Amniotic stem cell (primary cell): ENCODE measurements around the gene RNASE8.
"Not testable (repeated sequence)": the region's sequence is repeated elsewhere in the genome, so short reads cannot be mapped to it uniquely, and the experiment has no call there.

ENCODE experiments used
- DNase-seq: peaks from one replicate; lab custom pipeline; 2025; lab: John Stamatoyannopoulos, UW

RNASE8 gene

DNA sequence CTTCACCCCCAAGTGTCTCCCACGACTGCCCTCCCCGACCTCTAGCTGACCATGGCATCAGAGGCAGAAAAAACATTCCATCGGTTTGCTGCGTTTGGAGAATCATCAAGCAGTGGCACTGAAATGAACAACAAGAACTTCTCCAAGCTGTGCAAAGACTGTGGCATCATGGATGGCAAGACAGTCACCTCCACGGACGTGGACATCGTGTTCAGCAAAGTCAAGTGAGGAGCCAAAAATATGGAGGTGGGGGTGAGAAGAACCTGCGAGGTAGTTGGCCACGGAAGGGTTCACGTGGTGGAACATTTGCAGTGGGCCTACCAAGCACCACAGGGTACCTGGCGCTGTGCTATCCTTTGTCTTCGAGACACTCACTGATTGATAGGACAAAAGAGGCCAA is 27.1 kb upstream of the RNASE8 start:
- no peak for DNase-seq

DNA sequence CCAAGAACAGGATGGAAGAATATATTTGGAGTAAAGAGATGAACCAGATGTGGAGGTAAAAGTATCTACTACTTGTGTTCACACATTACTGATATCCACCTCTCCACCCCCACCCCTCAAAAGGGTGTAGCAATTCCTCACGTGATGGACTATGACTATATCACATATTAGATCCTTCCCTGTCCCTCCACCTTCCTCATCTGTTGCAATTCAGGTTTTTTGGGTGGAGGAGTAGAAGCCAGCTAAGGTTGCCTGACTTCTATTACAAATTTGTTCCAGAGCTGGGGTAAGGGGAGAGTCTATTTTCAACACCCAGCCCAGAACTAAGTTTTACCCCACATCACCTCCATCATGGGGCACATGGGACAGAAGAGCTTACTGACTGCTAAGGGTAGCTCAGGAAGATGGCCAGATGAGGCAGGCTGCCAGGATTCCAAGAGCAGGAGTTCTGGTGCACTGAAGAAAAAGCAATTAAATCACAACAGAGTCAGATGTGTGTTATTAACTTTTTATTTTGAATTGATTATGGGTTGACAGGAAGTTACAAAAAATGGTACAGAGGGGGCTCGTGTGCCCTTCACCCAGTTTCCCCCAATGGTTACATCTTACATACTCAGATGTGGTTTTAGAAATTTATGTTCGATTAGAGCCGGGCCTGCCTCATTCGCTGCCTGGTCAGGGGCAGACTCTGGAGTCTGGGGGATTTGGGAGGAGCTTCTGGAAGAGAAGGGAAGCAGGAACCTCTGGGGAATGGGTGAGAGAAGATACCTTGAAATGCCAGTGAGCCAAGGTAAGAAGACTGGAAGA is 25.1 kb upstream of the RNASE8 start:
- no peak for DNase-seq

DNA sequence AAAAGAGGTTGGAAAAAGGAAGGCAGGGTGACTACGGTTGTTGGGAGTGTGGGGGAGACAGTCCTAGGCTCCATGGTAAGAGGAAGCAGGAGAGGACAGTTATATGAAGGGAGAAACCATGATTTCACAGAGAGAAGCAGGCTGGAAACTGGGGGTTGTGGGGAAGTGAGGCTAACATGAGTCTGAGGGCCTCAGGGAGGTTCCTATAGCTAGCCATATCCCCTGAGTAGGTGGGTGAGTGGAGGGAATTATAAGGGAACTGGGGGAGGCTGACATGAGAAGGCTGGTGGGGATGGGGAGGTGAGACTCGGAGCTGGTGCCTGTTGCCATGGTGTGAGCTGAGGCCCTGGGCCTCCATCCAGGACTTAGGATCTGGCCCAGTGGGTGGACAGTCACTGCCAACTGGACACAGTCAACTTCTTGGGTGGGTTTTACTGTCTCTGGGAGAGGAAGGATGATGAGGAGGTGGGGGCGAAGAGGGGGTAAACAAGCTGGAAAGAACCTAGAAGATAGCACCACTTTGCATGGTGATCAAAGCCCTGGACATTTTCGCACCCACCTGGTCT is 24.4 kb upstream of the RNASE8 start:
- no peak for DNase-seq

DNA sequence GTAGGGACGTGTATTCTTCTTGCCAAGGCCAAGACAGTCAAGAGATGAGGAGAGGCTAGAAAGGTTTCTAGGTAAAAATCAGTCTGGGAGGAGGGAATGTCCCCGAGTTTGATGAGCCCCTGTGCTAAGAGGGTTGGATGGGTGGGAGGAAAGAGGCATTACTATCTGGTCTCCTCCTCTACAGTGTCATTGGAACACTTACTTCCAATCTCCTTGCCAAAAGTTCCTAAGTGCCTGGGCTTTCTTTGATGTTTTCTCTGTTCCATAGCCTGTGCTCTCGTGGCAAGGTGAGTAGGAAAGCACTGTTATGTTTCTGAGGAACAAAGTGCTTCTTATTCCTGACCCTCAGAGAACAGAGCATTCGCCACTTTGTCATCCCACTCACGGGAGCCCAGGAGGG is 22.9 kb upstream of the RNASE8 start, which contains the start of gene RNASE13:
Gene RNASE13, minus strand, starts transcription at position 101 of the 400 bp plus-strand sequence. CDS start 519 bp downstream, outside the sequence.
- no peak for DNase-seq

DNA sequence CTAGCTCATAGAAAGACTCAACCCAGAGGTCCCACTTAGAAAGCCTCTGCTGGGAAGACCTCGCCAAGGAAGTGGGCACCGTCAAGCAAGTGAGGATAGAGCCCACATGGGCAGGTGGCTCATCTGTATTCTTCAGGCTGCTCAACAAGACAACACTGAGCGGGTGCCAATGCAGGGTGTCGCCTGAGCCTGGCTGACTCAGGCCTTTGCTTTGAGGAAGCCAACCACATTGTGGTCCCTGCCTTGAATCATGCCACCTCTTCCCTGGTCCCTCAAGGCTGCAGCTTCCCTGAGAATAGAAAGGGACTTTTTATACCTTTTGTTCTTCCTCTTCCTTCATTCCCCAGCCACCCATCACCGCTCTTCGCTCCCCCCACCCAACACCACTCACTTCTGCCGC is 20.9 kb upstream of the RNASE8 start:
- no peak for DNase-seq

DNA sequence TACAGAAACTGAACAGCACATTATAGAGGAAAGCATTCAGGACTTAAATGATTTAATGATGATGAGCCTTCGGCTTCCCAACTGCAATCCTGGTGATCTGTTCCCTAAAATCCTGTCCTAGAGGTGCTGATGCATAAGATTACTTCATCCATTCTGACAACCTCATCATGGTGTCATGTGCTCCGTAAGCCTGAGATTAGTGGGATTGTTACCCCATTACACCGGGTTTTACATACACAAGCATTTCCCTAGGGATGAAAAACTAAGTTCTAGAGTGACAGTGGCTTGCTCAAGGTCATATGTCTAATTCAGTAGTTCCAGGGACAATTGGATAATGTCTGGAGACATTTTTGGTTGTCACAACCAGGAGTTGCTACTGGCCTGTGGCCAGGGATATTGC is 20.5 kb upstream of the RNASE8 start:
- DNase-seq = no peak

DNA sequence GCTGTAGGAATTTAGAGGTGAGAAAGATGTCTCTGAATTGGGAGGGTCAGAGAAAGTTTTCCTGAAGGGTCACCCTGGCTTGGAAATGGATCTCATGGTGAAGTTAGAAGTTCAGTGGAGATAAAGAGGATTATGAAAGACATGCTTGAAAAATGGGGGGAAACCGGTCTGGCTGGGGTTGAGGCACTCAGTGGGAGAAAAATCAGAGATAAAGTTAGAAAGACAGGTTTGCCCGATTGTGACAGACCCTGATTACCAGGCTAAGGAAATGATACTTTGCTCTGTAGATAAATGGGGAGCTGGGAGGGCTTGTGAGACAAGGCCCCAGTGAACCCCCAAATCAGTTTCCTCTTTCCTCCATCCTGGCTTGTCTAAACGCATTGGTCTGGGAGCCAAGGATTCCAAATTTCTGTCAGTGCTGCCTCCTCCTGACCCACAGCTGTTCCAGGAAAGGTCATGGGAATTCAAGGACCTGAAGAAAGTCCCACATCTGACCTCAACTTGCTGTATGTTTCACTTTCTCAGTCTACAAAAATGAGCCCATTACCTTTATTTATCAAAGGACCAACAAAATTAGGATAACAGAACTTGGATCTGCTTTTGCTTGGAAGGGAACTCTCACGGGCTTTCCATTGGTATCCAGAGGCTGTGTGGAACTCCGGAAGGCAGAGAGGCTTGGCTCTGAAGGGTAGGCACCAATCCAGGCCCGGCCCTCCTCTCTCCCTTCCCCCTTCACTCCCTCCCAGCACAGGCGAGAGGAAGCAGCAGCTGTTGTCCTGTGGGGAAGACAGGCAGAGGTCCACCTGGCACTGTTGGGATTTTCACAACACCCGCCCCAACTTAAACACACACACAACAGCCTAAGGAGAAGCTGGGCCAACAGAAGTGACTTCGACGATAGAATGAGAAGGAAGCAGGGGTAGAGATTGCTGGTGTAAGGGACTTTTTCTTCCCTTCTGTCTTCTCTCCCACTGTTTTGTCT is 18.9 kb upstream of the RNASE8 start:
- DNase-seq = no peak

DNA sequence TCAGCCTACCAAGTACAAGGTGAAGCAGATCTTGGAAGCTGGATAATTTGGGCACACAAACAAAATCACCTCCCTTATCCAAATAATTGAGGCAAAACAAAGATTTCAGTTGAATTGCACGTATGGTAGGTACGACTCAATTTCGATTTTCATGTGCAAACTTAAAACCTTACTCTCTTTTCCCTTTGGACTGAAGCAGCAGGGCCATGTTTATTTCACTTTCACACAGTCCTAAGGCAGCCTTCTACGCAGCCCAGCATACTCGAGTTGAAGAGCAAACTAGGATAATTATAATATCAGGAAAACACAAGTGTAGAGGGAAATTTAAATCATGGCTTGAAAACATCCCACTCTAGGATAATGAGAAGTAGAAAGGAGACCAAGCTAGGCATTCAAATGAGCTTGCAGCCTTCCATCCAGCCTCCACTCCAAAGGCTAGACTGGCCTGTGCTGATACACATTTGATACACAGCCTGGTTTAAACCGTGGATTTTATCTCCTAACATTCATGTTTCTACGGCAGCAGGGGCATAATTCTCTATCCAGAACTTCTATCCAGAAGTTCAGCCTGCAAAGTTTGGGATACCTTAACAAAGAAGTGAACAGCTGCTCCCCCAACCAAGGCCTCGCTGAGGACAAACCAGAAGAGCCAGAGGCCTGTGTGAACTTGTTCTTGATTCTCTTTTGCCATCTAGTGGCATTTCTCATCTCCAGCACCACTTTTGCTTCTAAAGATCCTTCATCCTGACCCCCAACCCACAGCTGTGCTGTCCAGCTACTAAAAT is 17.8 kb upstream of the RNASE8 start:
- peak; percentile 40 for DNase-seq

DNA sequence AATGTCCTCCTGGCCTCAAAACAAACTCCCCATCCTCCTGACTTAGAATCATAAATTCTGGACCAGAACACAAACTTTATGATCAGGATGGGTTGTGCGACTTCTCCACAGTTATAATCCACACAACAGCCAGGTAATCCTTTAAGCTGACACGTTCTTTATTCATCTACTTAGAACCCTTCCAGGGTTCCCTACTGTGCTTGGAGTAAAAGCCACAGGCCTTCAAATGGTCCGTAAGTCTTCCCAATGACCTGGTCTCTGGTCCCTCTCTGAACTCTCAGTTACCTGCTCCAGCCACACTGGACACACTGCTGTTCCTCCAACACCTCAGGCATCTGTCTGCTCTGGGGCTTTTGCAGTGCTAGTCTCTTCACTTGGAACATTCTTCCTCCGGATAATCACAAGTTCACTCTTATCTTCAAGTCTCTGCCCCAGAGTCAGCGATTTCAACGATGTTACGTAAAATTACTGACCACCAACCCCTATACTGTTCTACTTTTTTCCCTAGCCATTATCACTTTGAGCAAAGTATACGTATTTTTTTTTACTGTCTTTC is 17.2 kb upstream of the RNASE8 start:
- DNase-seq = no peak

DNA sequence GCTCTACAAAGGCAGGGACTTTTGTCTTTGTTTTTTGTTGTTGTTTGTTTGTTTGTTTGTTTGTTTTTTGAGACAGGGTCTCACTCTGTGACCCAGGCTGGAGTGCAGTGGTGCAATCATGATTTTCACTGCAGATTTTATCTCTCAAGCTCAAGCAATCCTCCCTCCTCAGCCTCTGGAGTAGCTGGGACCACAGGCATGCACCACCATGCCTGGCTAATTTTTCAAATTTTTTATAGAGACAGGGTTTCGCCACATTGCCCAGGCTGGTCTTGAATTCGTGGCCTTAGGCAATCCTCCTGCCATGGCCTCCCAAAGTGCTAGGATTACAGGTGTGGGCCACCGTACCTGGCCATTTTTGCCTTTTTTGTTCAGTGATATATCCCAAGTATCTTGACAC is 16.7 kb upstream of the RNASE8 start:
- DNase-seq = not testable (repeated sequence)

DNA sequence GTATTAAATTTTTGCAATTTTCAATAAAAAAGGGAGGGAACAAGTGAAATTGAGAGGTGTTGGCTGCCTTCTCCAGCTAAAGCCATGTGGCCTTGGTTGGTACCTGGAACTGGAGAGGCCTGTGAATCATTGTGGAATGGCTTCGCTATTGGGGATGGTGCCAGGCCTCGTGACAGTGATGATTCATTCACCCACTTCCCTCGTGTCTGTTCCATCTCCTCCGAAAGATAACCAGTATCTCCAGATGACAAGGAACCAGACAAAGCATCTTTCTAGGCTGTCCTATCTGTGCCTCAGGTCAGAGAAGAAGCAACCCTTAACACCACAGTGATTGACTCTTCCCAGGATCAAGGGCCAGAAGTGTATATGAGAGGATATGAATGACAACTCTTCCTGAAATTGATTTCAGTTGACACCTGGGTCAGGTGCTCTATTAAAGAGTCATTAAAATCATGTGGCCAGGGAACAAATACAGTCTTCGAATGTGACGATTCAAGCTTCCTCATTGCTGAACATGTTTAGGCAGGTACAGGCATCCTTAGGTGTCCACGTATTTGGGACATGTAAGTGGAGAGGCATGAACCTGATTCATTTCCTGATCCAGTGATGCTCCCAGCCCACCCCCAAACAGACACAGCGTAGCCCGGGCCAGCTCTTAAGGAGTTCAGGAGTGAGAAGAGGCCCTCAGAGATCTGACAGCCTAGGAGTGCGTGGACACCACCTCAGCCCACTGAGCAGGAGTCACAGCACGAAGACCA is 15.8 kb upstream of the RNASE8 start, which contains the start of gene RNASE7:
Gene RNASE7, plus strand, starts transcription at position 687 of the 758 bp plus-strand sequence. CDS start 631 bp downstream, outside the sequence.
- DNase-seq = no peak

DNA sequence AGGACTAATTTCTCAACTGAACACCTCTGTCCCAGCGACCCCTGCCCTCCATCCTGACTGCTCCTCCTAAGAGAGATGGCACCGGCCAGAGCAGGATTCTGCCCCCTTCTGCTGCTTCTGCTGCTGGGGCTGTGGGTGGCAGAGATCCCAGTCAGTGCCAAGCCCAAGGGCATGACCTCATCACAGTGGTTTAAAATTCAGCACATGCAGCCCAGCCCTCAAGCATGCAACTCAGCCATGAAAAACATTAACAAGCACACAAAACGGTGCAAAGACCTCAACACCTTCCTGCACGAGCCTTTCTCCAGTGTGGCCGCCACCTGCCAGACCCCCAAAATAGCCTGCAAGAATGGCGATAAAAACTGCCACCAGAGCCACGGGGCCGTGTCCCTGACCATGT is 14.7 kb upstream of the RNASE8 start:
- no peak for DNase-seq

DNA sequence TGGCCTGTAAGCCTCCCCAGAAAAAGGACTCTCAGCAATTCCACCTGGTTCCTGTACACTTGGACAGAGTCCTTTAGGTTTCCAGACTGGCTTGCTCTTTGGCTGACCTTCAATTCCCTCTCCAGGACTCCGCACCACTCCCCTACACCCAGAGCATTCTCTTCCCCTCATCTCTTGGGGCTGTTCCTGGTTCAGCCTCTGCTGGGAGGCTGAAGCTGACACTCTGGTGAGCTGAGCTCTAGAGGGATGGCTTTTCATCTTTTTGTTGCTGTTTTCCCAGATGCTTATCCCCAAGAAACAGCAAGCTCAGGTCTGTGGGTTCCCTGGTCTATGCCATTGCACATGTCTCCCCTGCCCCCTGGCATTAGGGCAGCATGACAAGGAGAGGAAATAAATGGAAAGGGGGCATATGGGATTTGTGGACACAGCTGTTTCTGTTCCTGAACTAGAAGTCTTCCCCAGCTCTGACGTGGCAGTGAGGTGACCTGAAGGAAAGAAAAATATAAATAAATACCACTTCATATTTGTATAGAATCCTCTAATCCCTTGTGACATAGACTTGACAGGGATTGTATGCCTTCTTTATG is 14.1 kb upstream of the RNASE8 start:
- no peak for DNase-seq

DNA sequence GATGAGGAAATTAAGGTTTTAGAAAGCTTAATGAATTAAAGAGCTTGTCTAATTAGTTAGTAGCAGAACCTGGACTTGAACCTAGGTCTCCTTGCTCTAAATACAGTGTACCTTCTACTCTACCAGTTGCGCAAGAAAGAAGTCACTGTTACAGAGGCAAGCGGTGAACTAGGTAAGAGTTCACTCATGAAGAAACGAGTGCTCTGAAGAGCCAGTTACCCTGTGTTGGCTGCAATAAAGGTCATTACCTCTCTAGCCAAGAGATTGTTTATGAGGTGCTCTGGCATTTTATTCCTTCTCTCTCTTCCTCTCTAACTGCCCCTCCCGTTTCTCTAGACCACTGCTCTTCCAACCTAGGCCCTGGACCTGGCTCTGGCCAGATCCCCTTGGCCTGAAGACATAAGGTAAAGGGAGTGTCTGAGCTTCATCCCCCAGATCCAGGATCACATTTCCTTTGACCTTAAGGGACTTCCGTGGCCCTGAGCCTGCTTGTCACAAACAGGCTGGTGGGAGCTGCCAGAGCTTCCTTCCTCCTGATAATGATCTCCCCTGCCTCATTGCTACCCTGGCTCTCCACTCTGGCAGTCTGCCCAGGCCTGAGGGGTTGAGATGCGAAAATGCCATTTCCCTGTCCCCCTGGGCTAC is 13.5 kb upstream of the RNASE8 start:
- DNase-seq = no peak

DNA sequence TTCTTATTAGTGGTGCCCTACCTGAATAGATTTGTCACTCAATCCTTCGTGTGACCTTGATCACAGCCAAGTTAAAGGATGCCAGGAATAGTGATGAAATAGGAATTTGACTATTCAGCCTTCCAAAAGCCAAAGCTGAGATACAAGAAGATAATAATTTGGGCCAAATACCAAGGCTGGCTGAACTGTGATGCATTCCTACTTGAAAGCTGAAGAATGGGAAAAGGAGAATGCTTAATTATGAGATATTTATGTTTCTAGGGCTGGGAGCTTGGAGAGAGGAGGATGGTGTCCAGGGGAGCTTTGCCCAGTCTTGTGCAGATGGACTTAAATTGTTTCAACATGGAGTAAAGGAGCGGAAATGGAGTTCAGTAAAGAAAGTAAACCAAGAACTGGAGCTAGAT is 10.2 kb upstream of the RNASE8 start:
- no peak for DNase-seq

DNA sequence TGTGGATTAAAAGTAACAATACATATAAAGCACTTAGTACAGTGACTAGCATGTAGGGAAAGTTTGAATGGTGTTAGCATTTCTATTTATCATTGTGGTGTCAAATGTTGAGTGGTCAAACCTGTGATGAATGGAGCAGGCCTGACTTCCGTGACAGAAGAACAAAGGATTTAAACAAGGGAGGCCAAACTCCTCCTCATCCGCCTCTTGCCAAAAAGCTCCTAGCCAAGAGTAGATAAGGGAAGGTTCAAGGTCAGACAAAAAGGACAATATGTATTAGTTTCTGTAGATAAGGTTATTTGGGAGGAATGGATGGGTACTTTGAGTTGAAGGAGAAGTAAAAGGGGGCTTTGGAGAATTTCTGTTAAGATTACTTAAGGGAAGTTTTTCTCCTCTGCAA is 9.0 kb upstream of the RNASE8 start:
- no peak for DNase-seq

DNA sequence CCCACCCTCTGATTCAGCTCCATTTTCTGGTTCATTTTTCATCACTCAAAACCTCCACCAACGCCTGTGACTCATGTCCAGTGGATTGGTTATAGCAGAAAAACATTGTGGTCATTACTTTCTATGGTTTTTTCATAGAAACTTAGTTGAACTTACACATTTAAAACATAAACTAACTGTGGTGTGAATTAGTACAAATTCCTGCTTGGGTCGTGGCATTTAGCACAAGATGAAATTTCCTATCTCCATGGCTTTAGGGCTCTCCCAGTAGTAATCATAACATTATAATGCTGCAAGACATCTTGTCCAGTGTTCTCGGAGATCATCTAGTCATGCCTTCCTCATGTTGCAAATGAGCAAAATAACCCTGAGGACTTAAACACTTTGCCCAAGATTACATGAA is 8.3 kb upstream of the RNASE8 start:
- DNase-seq = no peak

DNA sequence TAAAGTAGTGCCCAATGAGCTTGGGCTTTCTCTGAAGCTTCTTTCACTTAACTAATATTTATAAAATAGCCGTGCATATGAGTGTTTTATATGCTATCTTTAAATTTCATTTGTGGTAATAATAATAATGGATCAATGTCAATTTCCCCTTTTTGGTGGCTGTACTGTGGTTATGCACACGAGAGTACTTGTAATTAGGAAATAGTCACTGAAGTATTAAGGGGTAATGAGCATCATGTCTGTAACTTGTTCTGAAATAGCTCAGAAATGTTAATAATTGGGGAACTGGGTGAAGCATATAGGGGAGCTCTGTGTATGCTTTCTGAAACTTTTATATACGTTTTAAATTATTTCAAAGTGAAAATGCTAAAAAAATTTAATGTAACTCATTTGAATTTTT is 7.0 kb upstream of the RNASE8 start:
- no peak for DNase-seq
